Measurements from ENCODE around the gene EML3.
A peak's percentile ranks its signal among the peaks of the same experiment; 100 is the strongest.

The EML3 gene

GRCh38 chr11:62602141-62603071 is 10.2 kb downstream of the EML3 start:
- H3K4me3 ChIP-seq (ENCODE audit: low read depth, low read length): peak overlapping the region; percentile 56
- TF ChIP-seq, protein P1, sequence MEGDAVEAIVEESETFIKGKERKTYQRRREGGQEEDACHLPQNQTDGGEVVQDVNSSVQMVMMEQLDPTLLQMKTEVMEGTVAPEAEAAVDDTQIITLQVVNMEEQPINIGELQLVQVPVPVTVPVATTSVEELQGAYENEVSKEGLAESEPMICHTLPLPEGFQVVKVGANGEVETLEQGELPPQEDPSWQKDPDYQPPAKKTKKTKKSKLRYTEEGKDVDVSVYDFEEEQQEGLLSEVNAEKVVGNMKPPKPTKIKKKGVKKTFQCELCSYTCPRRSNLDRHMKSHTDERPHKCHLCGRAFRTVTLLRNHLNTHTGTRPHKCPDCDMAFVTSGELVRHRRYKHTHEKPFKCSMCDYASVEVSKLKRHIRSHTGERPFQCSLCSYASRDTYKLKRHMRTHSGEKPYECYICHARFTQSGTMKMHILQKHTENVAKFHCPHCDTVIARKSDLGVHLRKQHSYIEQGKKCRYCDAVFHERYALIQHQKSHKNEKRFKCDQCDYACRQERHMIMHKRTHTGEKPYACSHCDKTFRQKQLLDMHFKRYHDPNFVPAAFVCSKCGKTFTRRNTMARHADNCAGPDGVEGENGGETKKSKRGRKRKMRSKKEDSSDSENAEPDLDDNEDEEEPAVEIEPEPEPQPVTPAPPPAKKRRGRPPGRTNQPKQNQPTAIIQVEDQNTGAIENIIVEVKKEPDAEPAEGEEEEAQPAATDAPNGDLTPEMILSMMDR (IDR thresholded peaks at IDR 0.05; ENCODE audit: insufficient read depth, low read length, missing control alignments): peak; percentile 7
- no peak for DNase-seq (ENCODE audit: low read depth, low spot score)
- CTCF ChIA-PET: interaction anchor here (0.7 to 12.0 kb wide), 7 partner anchors 8 to 207 kb away, joined by 3 to 95 read pairs (median 7); partner anchors contain the start of genes EML3, ROM1 and TUT1
- POLR2A ChIA-PET: interaction anchor here (0.8 to 2.9 kb wide), 9 partner anchors 9 to 253 kb away, joined by 3 to 33 read pairs (median 5); partner anchors contain the start of genes B3GAT3, C11orf98, CSKMT and EEF1G

GRCh38 chr11:62601372-62602140 is 11.0 kb downstream of the EML3 start, which contains the start of gene MTA2:
TSS of gene MTA2 (minus strand) at chr11:62601865. CDS start at chr11:62601450, 415 bp downstream.
- TF ChIP-seq, protein P1 (IDR thresholded peaks at IDR 0.05; ENCODE audit: insufficient read depth, low read length, missing control alignments): no peak
- CTCF ChIA-PET: interaction anchor here (0.7 to 6.5 kb wide), 7 partner anchors 9 to 206 kb away, joined by 3 to 59 read pairs (median 7); partner anchors contain the start of genes EML3, ROM1 and TUT1

DNA sequence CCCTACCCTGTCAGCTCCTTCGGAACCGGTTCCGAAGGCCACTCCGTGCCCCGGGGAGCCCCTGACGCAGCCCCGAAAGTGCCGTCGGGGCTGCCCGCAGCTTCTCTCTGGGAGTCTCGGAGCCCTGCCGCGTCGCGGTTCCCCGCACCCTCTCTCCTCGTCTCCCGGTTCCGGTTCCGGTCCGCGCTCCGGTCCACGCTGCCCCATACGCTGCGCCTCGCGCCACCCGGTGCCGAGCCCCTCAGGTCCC is 11.5 kb downstream of the EML3 start:
- DNase-seq (ENCODE audit: low read depth, low spot score): no peak
- H3K4me3 ChIP-seq (ENCODE audit: low read depth, low read length): peak overlapping the region; percentile 82
- ChIA-PET CTCF (interaction anchor here (1.3 to 6.5 kb wide), 6 partner anchors 8 to 206 kb away, joined by 4 to 59 read pairs (median 7); partner anchors contain the start of genes EML3 and ROM1), POLR2A (interaction anchor here (0.7 to 2.9 kb wide), 9 partner anchors 9 to 255 kb away, joined by 3 to 33 read pairs (median 5); partner anchors contain the start of genes B3GAT3, C11orf98, CSKMT and EEF1G)
- TF ChIP-seq, protein P1 (IDR thresholded peaks at IDR 0.05; ENCODE audit: insufficient read depth, low read length, missing control alignments): no peak

More at GRCh38 chr11:62601372-62602140, 11.0 kb downstream of the EML3 start, which contains the start of gene MTA2:
- peak; percentile 89 for DNase-seq (ENCODE audit: low read depth, low spot score)
- POLR2A ChIA-PET: interaction anchor here (0.6 to 2.9 kb wide), 12 partner anchors 10 to 254 kb away, joined by 3 to 33 read pairs (median 4); partner anchors contain the start of genes B3GAT3, C11orf98, CSKMT and EEF1G
- peak within 1 kb of the TSS; percentile 82 for H3K4me3 ChIP-seq (ENCODE audit: low read depth, low read length)

GRCh38 chr11:62600367-62601121 is 12.0 kb downstream of the EML3 start:
- TF ChIP-seq, protein P1 (IDR thresholded peaks at IDR 0.05; ENCODE audit: insufficient read depth, low read length, missing control alignments): no peak
- ChIA-PET CTCF (interaction anchor here (0.7 to 6.5 kb wide), 8 partner anchors 7 to 206 kb away, joined by 3 to 59 read pairs (median 4); partner anchors contain the start of genes EML3 and ROM1), POLR2A (interaction anchor here (0.7 to 2.9 kb wide), 6 partner anchors 9 to 254 kb away, joined by 3 to 33 read pairs (median 8); partner anchors contain the start of genes B3GAT3, C11orf98, CSKMT and TUT1)
- DNase-seq (ENCODE audit: low read depth, low spot score): no peak
- peak overlapping the region; percentile 82 for H3K4me3 ChIP-seq (ENCODE audit: low read depth, low read length)

DNA sequence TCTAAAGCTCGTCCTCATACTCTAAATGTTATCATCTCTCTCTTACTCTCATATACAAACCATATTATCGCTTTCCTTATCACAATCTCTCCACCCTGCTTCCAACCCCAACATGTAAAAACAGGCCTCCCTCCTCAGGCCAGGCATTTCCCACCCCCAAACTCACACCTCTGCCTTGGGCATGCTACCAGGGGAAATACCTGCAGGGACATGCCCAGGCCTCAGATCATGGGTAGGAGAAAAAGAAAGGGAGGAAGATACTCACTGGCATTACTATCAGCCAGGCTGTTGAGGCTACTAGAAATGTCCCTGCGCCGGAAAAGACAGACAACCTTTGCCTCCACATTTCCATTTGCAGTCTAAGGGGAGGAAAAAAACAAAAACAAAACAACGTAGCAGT is 12.7 kb downstream of the EML3 start:
- peak overlapping the region; percentile 82 for H3K4me3 ChIP-seq (ENCODE audit: low read depth, low read length)
- TF ChIP-seq, protein P1 (IDR thresholded peaks at IDR 0.05; ENCODE audit: insufficient read depth, low read length, missing control alignments): no peak
- no peak for DNase-seq (ENCODE audit: low read depth, low spot score)
- ChIA-PET POLR2A (interaction anchor here (0.6 to 2.9 kb wide), 4 partner anchors 8 to 65 kb away, joined by 3 to 33 read pairs (median 4); partner anchors contain the start of genes C11orf98, CSKMT, EEF1G and INTS5), CTCF (interaction anchor here (0.7 to 6.5 kb wide), 8 partner anchors 8 to 205 kb away, joined by 3 to 59 read pairs (median 4); partner anchors contain the start of genes EML3 and ROM1)

Data from AG04449 (cell line).